Erythroblast (primary cell): Measurements from ENCODE around the gene C19orf85.

Experiments used
- DNase-seq, 2 experiments: peaks; one replicate each; lab custom pipeline; 2025; lab: John Stamatoyannopoulos, UW
- GATA1 ChIP-seq: IDR thresholded peaks from 2 replicates; pipeline ENCODE4 v1.6.1; 2011; ENCODE audit warnings: low read depth, mild to moderate bottlenecking, control low read depth, low read length, moderate library complexity
- POLR2A ChIP-seq: IDR thresholded peaks from 2 replicates; pipeline ENCODE4 v1.6.1; 2011; ENCODE audit warnings: mild to moderate bottlenecking, low read length

The C19orf85 gene

GRCh38 chr19:55419624-55420236, 44.8 kb downstream of the C19orf85 start:
- DNase-seq = no peak

DNA sequence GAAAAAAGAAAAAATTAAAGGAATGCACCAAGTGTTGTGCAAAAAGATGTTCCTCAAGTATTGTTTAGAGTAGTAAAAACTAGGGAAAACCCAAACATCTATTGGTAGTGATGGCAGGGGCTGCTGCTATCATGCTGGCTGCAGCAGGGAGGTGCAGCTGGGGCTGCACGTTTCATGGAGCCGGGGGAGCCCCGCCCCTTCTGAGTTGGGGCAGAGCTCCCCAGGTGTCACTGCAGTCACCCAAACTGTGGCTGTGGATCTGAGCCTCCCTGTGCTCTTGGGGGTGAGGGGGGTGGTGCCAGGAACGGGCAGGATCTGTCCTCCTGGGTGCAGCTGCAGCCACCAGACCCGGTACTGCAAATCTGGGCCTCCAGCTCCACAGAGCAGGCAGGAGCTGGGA, 45.4 kb downstream of the C19orf85 start:
- TF ChIP-seq POLR2A (no peak), GATA1 (no peak)
- no peak for DNase-seq

More at GRCh38 chr19:55419624-55420236, 44.8 kb downstream of the C19orf85 start:
- no peak for TF ChIP-seq POLR2A
- no peak for TF ChIP-seq GATA1

DNA sequence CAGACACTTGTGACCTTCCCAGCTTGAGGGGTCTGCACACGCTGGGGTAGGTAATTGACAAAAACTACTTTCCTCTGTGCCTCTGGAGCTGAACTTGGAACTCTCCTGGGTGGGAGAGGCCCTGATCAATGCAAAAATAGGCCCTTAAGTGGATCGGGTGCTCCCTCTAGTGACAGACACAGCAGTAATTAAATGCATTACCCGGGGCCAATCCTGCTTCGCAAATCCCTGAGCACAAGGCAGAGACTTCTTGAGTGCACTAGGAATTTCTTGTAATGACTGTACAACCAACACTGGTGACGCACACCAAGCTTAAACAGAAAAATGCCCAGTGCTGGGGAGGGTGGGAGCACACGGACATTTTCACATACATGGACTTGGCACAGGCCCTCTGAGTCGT, 46.4 kb downstream of the C19orf85 start:
- peak; percentile 72 to 84 for DNase-seq
- TF ChIP-seq POLR2A (no peak), GATA1 (no peak)
